Transverse colon (tissue), 4 donors: ENCODE measurements around the gene COG4.
"Not testable (repeated sequence)": the region's sequence is repeated elsewhere in the genome, so short reads cannot be mapped to it uniquely, and the experiment has no call there.

Experiments used
- EP300 ChIP-seq: sonication (generic); formaldehyde crosslinking; IDR thresholded peaks from one replicate; pipeline ENCODE4 v1.6.1; 2017; ENCODE audit warnings: antibody characterized with exemption, low read depth
- POLR2A ChIP-seq: fragments of 450-650 bp; IDR thresholded peaks from one replicate; pipeline ENCODE4 v1.6.1; 2016; ENCODE audit warnings: antibody characterized with exemption, mild to moderate bottlenecking, moderate library complexity
- POLR2AphosphoS5 ChIP-seq, 3 donors: sonication (generic); formaldehyde crosslinking; IDR thresholded peaks; one replicate each; pipeline ENCODE4 v1.6.1; 2016; ENCODE audit warnings: antibody characterized with exemption in 3 of 3
- TF ChIP-seq, protein P1 (sequence below), 5 experiments: fragments of 200-600 bp in 3 of 5; fragments of 450-650 bp in 2 of 5; sonication (generic) in 3 of 5; IDR thresholded peaks; 1 replicate in 2 of 5; 2 replicates in 3 of 5; pipeline ENCODE4 v1.5.1; 2016 to 2017; ENCODE audit warnings: antibody characterized with exemption in 5 of 5, inconsistent platforms in 3 of 5, mild to moderate bottlenecking in 2 of 5, moderate library complexity in 1 of 5

DNA sequence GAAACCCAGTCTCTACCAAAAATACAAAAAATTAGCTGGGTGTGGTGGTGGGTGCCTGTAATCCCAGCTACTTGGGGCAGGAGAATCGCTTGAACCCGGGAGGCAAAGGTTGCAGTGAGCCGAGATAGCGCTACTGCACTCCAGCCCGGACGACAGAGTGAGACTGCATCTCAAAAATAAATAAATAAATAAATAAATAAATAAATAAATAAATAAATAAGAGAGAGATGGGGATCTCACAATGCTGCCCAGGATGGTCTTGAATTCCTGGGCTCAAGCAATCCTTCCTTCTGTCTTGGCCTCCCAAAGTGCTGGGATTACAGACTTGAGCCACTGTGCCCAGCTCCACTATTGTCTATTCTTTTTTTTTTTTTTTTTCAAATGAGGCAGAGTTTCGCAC, 6.6 kb upstream of the COG4 start:
- TF ChIP-seq, protein P1, sequence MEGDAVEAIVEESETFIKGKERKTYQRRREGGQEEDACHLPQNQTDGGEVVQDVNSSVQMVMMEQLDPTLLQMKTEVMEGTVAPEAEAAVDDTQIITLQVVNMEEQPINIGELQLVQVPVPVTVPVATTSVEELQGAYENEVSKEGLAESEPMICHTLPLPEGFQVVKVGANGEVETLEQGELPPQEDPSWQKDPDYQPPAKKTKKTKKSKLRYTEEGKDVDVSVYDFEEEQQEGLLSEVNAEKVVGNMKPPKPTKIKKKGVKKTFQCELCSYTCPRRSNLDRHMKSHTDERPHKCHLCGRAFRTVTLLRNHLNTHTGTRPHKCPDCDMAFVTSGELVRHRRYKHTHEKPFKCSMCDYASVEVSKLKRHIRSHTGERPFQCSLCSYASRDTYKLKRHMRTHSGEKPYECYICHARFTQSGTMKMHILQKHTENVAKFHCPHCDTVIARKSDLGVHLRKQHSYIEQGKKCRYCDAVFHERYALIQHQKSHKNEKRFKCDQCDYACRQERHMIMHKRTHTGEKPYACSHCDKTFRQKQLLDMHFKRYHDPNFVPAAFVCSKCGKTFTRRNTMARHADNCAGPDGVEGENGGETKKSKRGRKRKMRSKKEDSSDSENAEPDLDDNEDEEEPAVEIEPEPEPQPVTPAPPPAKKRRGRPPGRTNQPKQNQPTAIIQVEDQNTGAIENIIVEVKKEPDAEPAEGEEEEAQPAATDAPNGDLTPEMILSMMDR (IDR thresholded peaks at IDR 0.05), result not testable (repeated sequence)
- not testable (repeated sequence) for TF ChIP-seq POLR2AphosphoS5 (IDR thresholded peaks at IDR 0.05); POLR2A; EP300
